Measurements from ENCODE around the gene ICA1.

ICA1 gene

GRCh38 chr7:8147760-8148463, 114.1 kb downstream of the ICA1 start:
- DNase-seq (no peak), ATAC-seq (no peak)
- H3K9me3 Mint-ChIP-seq, result peaks cover 14 to 17% of the 10 kb centered on the region in 2 donors
- peaks cover 38% of the 10 kb centered on the region for H3K4me1 Mint-ChIP-seq
- H3K27ac Mint-ChIP-seq, result no peak overlapping the region
- no peaks in the 10 kb centered on the region for H3K27me3 Mint-ChIP-seq
- H3K4me3 Mint-ChIP-seq, result no peak overlapping the region

DNA sequence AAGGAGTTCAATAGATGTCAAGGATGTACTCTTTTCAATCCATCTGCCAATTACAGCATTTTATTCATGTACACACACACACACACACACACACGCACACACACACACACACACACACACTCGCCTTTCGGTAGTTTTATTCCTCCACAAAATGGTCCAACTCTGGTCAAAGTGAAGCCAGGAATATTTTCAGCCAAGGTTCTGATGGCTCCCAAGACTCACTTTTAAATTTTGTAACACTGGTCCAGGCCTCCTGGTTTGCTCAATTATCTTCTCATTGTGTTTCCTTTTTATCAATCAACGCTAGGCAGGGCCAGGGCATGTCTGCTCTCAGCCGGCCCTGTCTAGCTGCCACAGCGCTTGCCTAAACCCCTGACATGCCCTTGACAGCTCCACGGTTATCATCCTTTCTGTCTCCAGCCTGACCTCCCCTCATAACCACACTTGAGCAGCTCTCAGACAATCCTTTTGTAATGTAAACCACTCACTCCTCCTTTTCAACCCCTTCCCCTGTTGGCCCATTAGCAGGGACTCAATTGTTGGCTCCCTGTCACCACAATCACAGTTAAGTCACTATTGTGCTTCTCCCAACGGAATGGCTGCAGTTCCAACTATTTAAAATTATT, 115.1 kb downstream of the ICA1 start:
- H3K27me3 Mint-ChIP-seq, result no peaks in the 10 kb centered on the region
- peaks cover 5 to 7% of the 10 kb centered on the region in 2 donors for H3K9me3 Mint-ChIP-seq
- H3K4me1 Mint-ChIP-seq, result peaks cover 28% of the 10 kb centered on the region
- no peak for DNase-seq
- H3K4me3 Mint-ChIP-seq, result no peak overlapping the region
- H3K27ac Mint-ChIP-seq, result no peak overlapping the region
- ATAC-seq, result no peak

GRCh38 chr7:8146106-8146787, 115.7 kb downstream of the ICA1 start:
- peaks cover 22% of the 10 kb centered on the region for H3K4me1 Mint-ChIP-seq
- no peaks in the 10 kb centered on the region for H3K27me3 Mint-ChIP-seq
- peaks cover 0 to under 1% of the 10 kb centered on the region in 2 donors for H3K9me3 Mint-ChIP-seq
- no peak overlapping the region for H3K27ac Mint-ChIP-seq
- ATAC-seq (no peak), DNase-seq (no peak)
- no peak overlapping the region for H3K4me3 Mint-ChIP-seq

GRCh38 chr7:8144856-8145255, 117.1 kb downstream of the ICA1 start:
- Mint-ChIP-seq H3K27me3 (no peaks in the 10 kb centered on the region), H3K4me1 (peaks cover 22% of the 10 kb centered on the region), H3K9me3 (no peaks in the 10 kb centered on the region), H3K4me3 (no peak overlapping the region), H3K27ac (no peak overlapping the region)
- DNase-seq, result no peak
- ATAC-seq, result no peak

DNA sequence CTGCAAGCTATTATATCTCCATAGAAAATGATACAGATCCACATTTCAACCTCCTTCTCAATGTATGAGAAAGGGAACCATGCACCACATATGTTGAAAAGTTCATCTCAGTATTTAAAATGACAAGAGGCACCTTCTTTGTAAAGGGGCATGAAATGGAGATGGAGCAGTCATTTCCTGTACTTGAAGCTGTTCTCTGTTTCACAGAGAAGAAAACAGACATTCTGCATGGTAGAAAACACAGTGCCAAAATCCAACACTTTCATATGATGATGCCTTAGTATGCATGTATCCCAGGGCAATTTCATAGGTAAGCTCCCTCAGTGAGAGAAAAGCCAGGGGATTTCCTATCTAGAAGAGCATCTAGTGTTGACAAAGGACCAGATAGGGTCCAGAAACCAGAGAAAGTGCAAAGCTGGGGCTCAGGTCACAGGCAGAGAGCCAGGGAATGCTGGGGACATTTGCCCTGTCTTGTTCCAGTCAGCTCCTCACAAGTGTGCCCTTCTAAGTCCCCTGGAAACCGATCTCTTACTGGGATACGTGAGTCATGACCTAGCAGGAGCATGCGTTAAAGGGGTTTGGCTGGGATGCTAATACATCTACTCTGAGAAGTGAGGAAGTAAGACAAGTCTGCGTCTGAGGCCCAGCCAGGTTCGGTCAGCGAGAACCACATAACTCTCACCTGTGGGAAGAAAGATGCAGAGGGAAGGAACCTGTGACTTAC, 118.7 kb downstream of the ICA1 start:
- H3K4me3 Mint-ChIP-seq, result no peak overlapping the region
- peak; percentile 66 for ATAC-seq
- peaks cover 12% of the 10 kb centered on the region for H3K4me1 Mint-ChIP-seq
- no peak for DNase-seq
- no peaks in the 10 kb centered on the region for H3K27me3 Mint-ChIP-seq
- H3K9me3 Mint-ChIP-seq, result no peaks in the 10 kb centered on the region
- H3K27ac Mint-ChIP-seq, result peak overlapping the region in 1 of 2 donors; percentile 12

GRCh38 chr7:8142477-8142876, 119.5 kb downstream of the ICA1 start:
- Mint-ChIP-seq H3K4me1 (peaks cover 12% of the 10 kb centered on the region), H3K27me3 (no peaks in the 10 kb centered on the region), H3K9me3 (no peaks in the 10 kb centered on the region), H3K4me3 (no peak overlapping the region), H3K27ac (no peak overlapping the region)
- DNase-seq (no peak), ATAC-seq (no peak)

GRCh38 chr7:8141070-8141469, 120.9 kb downstream of the ICA1 start:
- DNase-seq (no peak), ATAC-seq (peak; percentile 20)
- H3K4me1 Mint-ChIP-seq, result peaks cover 17% of the 10 kb centered on the region
- H3K27ac Mint-ChIP-seq, result no peak overlapping the region
- H3K4me3 Mint-ChIP-seq, result no peak overlapping the region
- H3K9me3 Mint-ChIP-seq, result no peaks in the 10 kb centered on the region
- no peaks in the 10 kb centered on the region for H3K27me3 Mint-ChIP-seq

GRCh38 chr7:8136051-8136730, 125.8 kb downstream of the ICA1 start:
- no peak overlapping the region for H3K4me3 Mint-ChIP-seq
- no peak overlapping the region for H3K27ac Mint-ChIP-seq
- ATAC-seq, result no peak
- H3K4me1 Mint-ChIP-seq, result peaks cover 48% of the 10 kb centered on the region
- H3K9me3 Mint-ChIP-seq, result no peaks in the 10 kb centered on the region
- no peaks in the 10 kb centered on the region for H3K27me3 Mint-ChIP-seq
- no peak for DNase-seq

- ATAC-seq, result peak; percentile 48
- H3K4me1 Mint-ChIP-seq, result peaks cover 56% of the 10 kb centered on the region
Measured at GRCh38 chr7:8135417-8135816, 126.5 kb downstream of the ICA1 start.

GRCh38 chr7:8134089-8134733, 127.8 kb downstream of the ICA1 start:
- peak overlapping the region; percentile 2 to 75 for H3K27ac Mint-ChIP-seq
- H3K27me3 Mint-ChIP-seq, result no peaks in the 10 kb centered on the region
- no peaks in the 10 kb centered on the region for H3K9me3 Mint-ChIP-seq
- H3K4me1 Mint-ChIP-seq, result peaks cover 67% of the 10 kb centered on the region
- ATAC-seq, result peak; percentile 88
- peak overlapping the region; percentile 27 to 55 for H3K4me3 Mint-ChIP-seq
- DNase-seq, result peak; percentile 55 to 74

More at GRCh38 chr7:8135417-8135816, 126.5 kb downstream of the ICA1 start:
- H3K9me3 Mint-ChIP-seq, result no peaks in the 10 kb centered on the region
- no peaks in the 10 kb centered on the region for H3K27me3 Mint-ChIP-seq
- DNase-seq, result no peak
- no peak overlapping the region for H3K4me3 Mint-ChIP-seq
- H3K27ac Mint-ChIP-seq, result no peak overlapping the region

DNA sequence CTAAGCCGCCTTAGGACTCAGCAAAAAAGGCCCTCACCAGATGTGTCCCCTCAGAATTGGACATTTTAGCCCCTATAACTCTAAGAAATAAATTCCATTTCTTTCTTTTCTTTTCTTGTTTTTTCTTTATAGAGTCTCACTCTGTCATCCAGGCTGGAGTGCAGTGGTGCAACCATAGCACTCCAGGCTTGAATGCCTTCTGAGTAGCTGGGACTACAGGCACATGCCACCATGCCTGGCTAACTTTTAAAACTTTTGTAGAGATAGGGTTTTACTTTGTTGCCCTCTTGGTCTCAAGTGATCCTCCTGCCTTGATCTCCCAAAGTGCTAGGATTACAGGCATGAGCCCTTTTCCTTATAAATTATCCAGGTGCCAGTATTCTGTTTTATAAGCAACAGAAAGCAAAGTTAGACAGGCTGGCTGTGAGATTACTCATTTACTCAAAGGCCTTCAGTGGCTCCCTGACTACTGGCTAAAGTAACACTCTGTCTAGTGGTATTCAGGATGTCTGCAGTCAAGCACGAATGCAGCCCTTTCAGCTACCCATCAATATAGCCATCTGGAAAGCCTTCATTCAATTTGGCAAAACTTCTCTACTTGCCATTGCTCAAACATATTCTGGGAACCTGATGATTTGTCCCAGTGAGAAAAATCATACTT, 128.6 kb downstream of the ICA1 start:
- no peak for DNase-seq
- Mint-ChIP-seq H3K4me3 (no peak overlapping the region), H3K4me1 (peaks cover 75% of the 10 kb centered on the region)

GRCh38 chr7:8131694-8132605, 130.0 kb downstream of the ICA1 start:
- H3K27ac Mint-ChIP-seq, result peak overlapping the region in 1 of 2 donors; percentile 15
- peak overlapping the region; percentile 47 to 65 for H3K4me3 Mint-ChIP-seq
- H3K9me3 Mint-ChIP-seq, result no peaks in the 10 kb centered on the region
- H3K27me3 Mint-ChIP-seq, result no peaks in the 10 kb centered on the region
- ATAC-seq (peak; percentile 48), DNase-seq (no peak)
- peaks cover 89% of the 10 kb centered on the region for H3K4me1 Mint-ChIP-seq

More for the DNA sequence above, 128.6 kb downstream of the ICA1 start:
- Mint-ChIP-seq H3K27me3 (no peaks in the 10 kb centered on the region), H3K27ac (peak overlapping the region in 1 of 2 donors; percentile 43), H3K9me3 (no peaks in the 10 kb centered on the region)
- no peak for ATAC-seq

GRCh38 chr7:8130663-8131062, 131.3 kb downstream of the ICA1 start:
- Mint-ChIP-seq H3K27ac (no peak overlapping the region), H3K9me3 (no peaks in the 10 kb centered on the region), H3K27me3 (no peaks in the 10 kb centered on the region), H3K4me3 (no peak overlapping the region), H3K4me1 (peaks cover 97% of the 10 kb centered on the region)
- ATAC-seq (no peak), DNase-seq (no peak)
